Transverse colon (tissue), 4 donors: ENCODE data around the gene ZNF124. TPM values are rescaled to one million over a fixed set of nuclear protein-coding genes. Genes with fewer than 3 reads are reported as not detected.

ENCODE experiments used
- DNase-seq: peaks from one replicate; pipeline ENCODE4 v3.0.0-alpha.2; 2019
- H3K27ac ChIP-seq, 4 donors: fragments of 200-600 bp; sonication (generic); 2 replicates each; pipeline ENCODE4 v1.5.1; 2016 to 2018; ENCODE audit warnings: inconsistent platforms in 4 of 4
- H3K27me3 ChIP-seq: fragments of 200-600 bp; sonication (generic); 2 replicates; pipeline ENCODE4 v1.5.1; 2017; ENCODE audit warnings: inconsistent platforms
- H3K36me3 ChIP-seq, 4 donors: fragments of 200-600 bp; sonication (generic); 2 replicates each; pipeline ENCODE4 v1.5.1; 2017 to 2019; ENCODE audit warnings: inconsistent platforms in 4 of 4
- H3K4me1 ChIP-seq, 4 donors: fragments of 200-600 bp; sonication (generic); 2 replicates each; pipeline ENCODE4 v1.5.1; 2017 to 2020; ENCODE audit warnings: inconsistent platforms in 4 of 4
- H3K4me3 ChIP-seq, 4 donors: fragments of 200-600 bp; sonication (generic); 1 replicate in 1 of 4; 2 replicates in 3 of 4; pipeline versions ENCODE4 v1.5.1 to v1.6.1; 2017 to 2019; ENCODE audit warnings: inconsistent platforms in 4 of 4
- H3K9me3 ChIP-seq, 2 donors: fragments of 200-600 bp; sonication (generic); 2 replicates each; pipeline ENCODE4 v1.5.1; 2017 to 2019; ENCODE audit warnings: inconsistent platforms in 2 of 2
- CTCF ChIP-seq, 5 experiments: fragments of 200-600 bp in 3 of 5; fragments of 450-650 bp in 2 of 5; sonication (generic) in 3 of 5; IDR thresholded peaks; 1 replicate in 2 of 5; 2 replicates in 3 of 5; pipeline ENCODE4 v1.5.1; 2016 to 2017; ENCODE audit warnings: antibody characterized with exemption in 5 of 5, inconsistent platforms in 3 of 5, mild to moderate bottlenecking in 2 of 5, moderate library complexity in 1 of 5
- EP300 ChIP-seq: sonication (generic); formaldehyde crosslinking; IDR thresholded peaks from one replicate; pipeline ENCODE4 v1.6.1; 2017; ENCODE audit warnings: antibody characterized with exemption, low read depth
- POLR2A ChIP-seq: fragments of 450-650 bp; IDR thresholded peaks from one replicate; pipeline ENCODE4 v1.6.1; 2016; ENCODE audit warnings: antibody characterized with exemption, mild to moderate bottlenecking, moderate library complexity
- POLR2AphosphoS5 ChIP-seq, 3 donors: sonication (generic); formaldehyde crosslinking; IDR thresholded peaks; one replicate each; pipeline ENCODE4 v1.6.1; 2016; ENCODE audit warnings: antibody characterized with exemption in 3 of 3
- WGBS, 2 donors: methylation state at CpG; one replicate each; pipeline ENCODE4 v1.1.5; 2018; ENCODE audit warnings: low coverage in 1 of 2; 5-methylcytosine and 5-hydroxymethylcytosine counted together
- in situ Hi-C, 4 donors: fragments of 200-750 bp; cut with MboI; loops; one replicate each; pipeline versions ENCODE4 v1.15.0 to v1.15.1; 2017; ENCODE audit warnings: low sequenced_read_pairs in 3 of 4, low pct_ligation_motif_present in 1 of 4, low pct_unique_long_range_greater_than_20kb in 1 of 4
- intact Hi-C: fragments of 100-400 bp; cut with DNase I; formaldehyde crosslinking; loops from one replicate; pipeline ENCODE4 v1.15.1; 2023; ENCODE audit warnings: low total_unique reads
- total RNA-seq, 4 donors: library from RNA; depleted of rRNA; stranded (reverse); fragments of >200 nt; gene quantifications; one replicate each; pipeline ENCODE4 v1.1.0, GENCODE V29; 2016

The ZNF124 gene
- total RNA-seq, 4 donors from 2014 or later: 27.5 to 61.1 (median 41.5) TPM

DNA sequence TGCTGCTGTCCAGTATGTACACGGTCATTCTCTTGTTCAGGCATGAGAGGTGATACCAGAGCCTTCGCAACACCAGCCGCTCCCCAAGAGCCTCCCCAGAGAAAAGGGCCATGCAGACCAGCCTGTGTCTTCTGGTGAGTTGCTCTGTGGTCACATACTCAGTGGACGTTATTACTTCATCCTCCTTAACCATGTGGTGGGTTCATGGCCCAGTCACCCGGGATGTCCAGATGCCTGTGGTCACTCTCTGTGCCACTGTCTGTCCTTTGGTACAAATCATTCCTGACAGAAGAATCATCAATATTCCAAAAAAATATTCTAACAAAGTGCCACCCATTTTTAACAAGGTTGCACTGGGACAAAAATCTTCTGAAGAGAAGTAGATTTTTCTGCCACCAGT lies 8.8 kb upstream of the ZNF124 start:
- Histone ChIP-seq H3K4me1 (no peaks in the 10 kb centered on the region), H3K9me3 (peaks cover 0 to 11% of the 10 kb centered on the region in 2 donors), H3K4me3 (no peak overlapping the region), H3K27ac (no peak overlapping the region), H3K36me3 (no peaks in the 10 kb centered on the region), H3K27me3 (no peaks in the 10 kb centered on the region)
- 94 to 98% methylated on average over 5 of the region's 5 CpGs for WGBS, 2 donors
- in situ Hi-C loops (no loop called here), intact Hi-C loops (no loop called here)
- DNase-seq: no peak
- no peak for TF ChIP-seq POLR2A
- no peak for TF ChIP-seq CTCF (IDR thresholded peaks at IDR 0.05)
- TF ChIP-seq EP300: no peak
- no peak for TF ChIP-seq POLR2AphosphoS5 (IDR thresholded peaks at IDR 0.05)

DNA sequence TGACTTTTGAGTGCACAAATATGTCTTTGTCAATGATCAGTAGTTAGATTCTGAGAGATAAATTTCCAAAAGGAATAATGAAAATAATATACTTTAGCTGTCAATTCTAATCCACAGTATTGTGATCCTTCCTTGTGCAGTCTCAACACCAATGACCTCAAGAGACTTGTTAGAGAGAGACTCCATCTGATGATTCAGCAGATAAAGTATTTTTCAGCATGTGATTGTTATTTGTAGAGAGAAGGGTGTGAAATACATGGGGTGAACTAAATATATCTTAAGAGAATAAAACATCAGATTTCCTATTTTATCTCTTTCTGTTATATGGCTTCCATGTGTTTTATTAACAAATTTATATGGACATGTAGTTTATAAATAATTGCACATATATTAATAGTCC lies 5.9 kb upstream of the ZNF124 start:
- intact Hi-C loops: no loop called here
- no peak overlapping the region for H3K4me3 ChIP-seq
- in situ Hi-C loops: no loop called here
- TF ChIP-seq CTCF (IDR thresholded peaks at IDR 0.05): no peak
- no peak for TF ChIP-seq POLR2AphosphoS5 (IDR thresholded peaks at IDR 0.05)
- H3K27ac ChIP-seq: no peak overlapping the region
- no peaks in the 10 kb centered on the region for H3K36me3 ChIP-seq
- no peaks in the 10 kb centered on the region for H3K9me3 ChIP-seq
- no peaks in the 10 kb centered on the region for H3K4me1 ChIP-seq
- H3K27me3 ChIP-seq: no peaks in the 10 kb centered on the region
- DNase-seq: no peak

DNA sequence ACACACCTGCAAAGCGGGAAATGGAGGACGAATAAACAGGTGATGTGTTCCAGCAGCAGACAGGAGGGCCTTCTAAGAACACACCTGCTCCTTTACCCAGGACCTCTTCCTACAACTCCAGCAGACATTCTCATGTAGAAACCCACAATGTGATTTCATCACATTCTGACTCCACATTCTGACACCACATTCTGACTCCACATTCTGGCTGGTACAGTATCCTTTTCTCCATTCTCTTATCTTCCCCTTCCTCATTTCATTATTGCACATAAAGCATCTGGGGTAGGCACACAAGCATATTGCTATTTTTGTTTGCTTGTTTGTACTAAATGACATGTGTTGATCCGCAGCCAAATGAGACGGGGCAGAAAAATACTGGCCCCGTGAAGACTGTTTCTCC lies 3.6 kb upstream of the ZNF124 start:
- Histone ChIP-seq H3K4me3 (no peak overlapping the region), H3K27ac (no peak overlapping the region), H3K27me3 (no peaks in the 10 kb centered on the region), H3K36me3 (no peaks in the 10 kb centered on the region), H3K9me3 (no peaks in the 10 kb centered on the region), H3K4me1 (peaks cover 0 to under 1% (median 0%) of the 10 kb centered on the region in 4 donors)
- intact Hi-C loops: no loop called here
- TF ChIP-seq EP300 (no peak), POLR2A (no peak), POLR2AphosphoS5 (IDR thresholded peaks at IDR 0.05) (no peak), CTCF (IDR thresholded peaks at IDR 0.05) (no peak)
- DNase-seq: no peak
- WGBS, 2 donors: 80 to 92% methylated on average over 2 to 5 of the region's 5 CpGs
- in situ Hi-C loops: no loop called here

- 63% methylated on average over 2 of the region's 2 CpGs; no CpG with 5 or more reads in 1 of the 2 donors for WGBS, 2 donors
- no peak for TF ChIP-seq CTCF (IDR thresholded peaks at IDR 0.05)
- no peak for TF ChIP-seq POLR2A
- TF ChIP-seq POLR2AphosphoS5 (IDR thresholded peaks at IDR 0.05): no peak
- no peaks in the 10 kb centered on the region for H3K27me3 ChIP-seq
- intact Hi-C loops: loop anchor here (5.0 kb wide), 1 partner anchor 41 kb away; no protein-coding TSS in a partner anchor
- peaks cover 0 to 7% (median 2%) of the 10 kb centered on the region in 4 donors for H3K4me1 ChIP-seq
- in situ Hi-C loops: no loop called here
- no peak for DNase-seq
- no peak overlapping the region for H3K27ac ChIP-seq
- H3K4me3 ChIP-seq: no peak overlapping the region
- no peaks in the 10 kb centered on the region for H3K36me3 ChIP-seq
- H3K9me3 ChIP-seq: no peaks in the 10 kb centered on the region
Measured at GRCh38 chr1:247173431-247173830, 1.6 kb upstream of the ZNF124 start.
